Measurements from ENCODE around the gene SSNA1. TPM values are rescaled to one million over a fixed set of nuclear protein-coding genes. Genes with fewer than 3 reads are reported as not detected.

The SSNA1 gene
- total RNA-seq, 6 experiments from 2014 or later, result 21.5 to 53.3 (median 25.5) TPM

- Histone ChIP-seq H3K9me3 (no peaks in the 10 kb centered on the region), H3K27me3 (no peaks in the 10 kb centered on the region), H3K36me3 (no peaks in the 10 kb centered on the region), H3K4me1 (peaks cover 0 to 6% (median 0%) of the 10 kb centered on the region in 4 donors), H3K4me3 (no peak overlapping the region), H3K27ac (no peak overlapping the region)
- ATAC-seq (no peak), DNase-seq (no peak)
- TF ChIP-seq, protein P1, sequence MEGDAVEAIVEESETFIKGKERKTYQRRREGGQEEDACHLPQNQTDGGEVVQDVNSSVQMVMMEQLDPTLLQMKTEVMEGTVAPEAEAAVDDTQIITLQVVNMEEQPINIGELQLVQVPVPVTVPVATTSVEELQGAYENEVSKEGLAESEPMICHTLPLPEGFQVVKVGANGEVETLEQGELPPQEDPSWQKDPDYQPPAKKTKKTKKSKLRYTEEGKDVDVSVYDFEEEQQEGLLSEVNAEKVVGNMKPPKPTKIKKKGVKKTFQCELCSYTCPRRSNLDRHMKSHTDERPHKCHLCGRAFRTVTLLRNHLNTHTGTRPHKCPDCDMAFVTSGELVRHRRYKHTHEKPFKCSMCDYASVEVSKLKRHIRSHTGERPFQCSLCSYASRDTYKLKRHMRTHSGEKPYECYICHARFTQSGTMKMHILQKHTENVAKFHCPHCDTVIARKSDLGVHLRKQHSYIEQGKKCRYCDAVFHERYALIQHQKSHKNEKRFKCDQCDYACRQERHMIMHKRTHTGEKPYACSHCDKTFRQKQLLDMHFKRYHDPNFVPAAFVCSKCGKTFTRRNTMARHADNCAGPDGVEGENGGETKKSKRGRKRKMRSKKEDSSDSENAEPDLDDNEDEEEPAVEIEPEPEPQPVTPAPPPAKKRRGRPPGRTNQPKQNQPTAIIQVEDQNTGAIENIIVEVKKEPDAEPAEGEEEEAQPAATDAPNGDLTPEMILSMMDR (IDR thresholded peaks at IDR 0.05), result no peak
- no peak for TF ChIP-seq POLR2A (IDR thresholded peaks at IDR 0.05)
- intact Hi-C loops (cut with DNase I), result loop anchor here (5.0 to 10.0 kb wide), 4 partner anchors 49 to 117 kb away; partner anchors contain the start of genes ANAPC2 (in 1 of the 2) and SSNA1 (in 1 of the 2)
- WGBS (ENCODE audit: insufficient coverage, low coverage, low lambda C conversion rate, missing lambda C conversion rate), result 10% methylated on average over 2 of the region's 40 CpGs
Observed at GRCh38 chr9:137234055-137234697, 45.7 kb downstream of the SSNA1 start.

GRCh38 chr9:137234758-137235423 is 46.4 kb downstream of the SSNA1 start:
- WGBS (ENCODE audit: insufficient coverage, low coverage, low lambda C conversion rate, missing lambda C conversion rate), result 64% methylated on average over 9 of the region's 18 CpGs
- intact Hi-C loops (cut with DNase I), result loop anchor here (5.0 to 10.0 kb wide), 4 partner anchors 50 to 118 kb away; partner anchors contain the start of genes ANAPC2 (in 1 of the 2) and SSNA1 (in 1 of the 2)
- Histone ChIP-seq H3K4me1 (peaks cover 0 to 7% (median 0%) of the 10 kb centered on the region in 4 donors), H3K27me3 (no peaks in the 10 kb centered on the region), H3K9me3 (no peaks in the 10 kb centered on the region), H3K27ac (no peak overlapping the region), H3K36me3 (no peaks in the 10 kb centered on the region), H3K4me3 (no peak overlapping the region)
- ATAC-seq (no peak), DNase-seq (no peak)
- TF ChIP-seq, protein P1 (IDR thresholded peaks at IDR 0.05), result no peak

DNA sequence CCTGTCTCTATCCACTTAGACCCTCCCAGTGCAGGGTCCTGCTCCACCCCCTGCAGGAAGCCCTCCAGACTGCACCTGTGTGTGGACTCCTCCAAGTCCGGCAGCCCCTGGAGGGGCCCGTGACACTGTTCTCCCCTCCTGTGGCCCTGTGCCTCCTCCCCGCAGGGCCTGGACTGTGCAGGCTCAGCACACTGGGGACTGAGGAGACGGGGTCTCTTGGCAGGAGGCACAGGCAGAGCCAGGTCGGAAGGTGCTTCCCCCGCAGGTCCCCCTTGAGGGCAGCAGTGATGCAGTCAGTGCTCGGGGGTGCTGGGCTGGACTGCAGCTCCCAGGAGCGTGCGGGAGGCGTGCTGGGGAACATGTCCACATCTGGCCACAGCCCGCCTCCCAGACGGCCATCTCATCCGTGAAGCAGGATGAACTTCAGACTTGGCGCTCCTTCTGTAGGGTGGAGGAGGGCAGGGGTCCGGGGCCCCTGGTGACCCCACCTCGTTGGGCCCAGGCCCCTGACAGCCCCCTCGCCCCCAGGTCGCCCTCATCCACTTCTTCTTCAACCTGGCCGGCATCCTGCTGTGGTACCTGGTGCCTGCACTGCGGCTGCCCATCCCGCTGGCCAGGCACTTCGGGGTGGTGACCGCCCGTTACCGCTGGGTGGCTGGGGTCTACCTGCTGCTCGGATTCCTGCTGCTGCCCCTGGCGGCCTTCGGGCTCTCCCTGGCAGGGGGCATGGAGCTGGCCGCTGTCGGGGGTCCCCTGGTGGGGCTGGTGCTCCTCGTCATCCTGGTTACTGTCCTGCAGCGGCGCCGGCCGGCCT is 47.2 kb downstream of the SSNA1 start:
- peaks cover 0 to 8% (median 0%) of the 10 kb centered on the region in 4 donors for H3K4me1 ChIP-seq
- no peak for ATAC-seq

More for the DNA sequence above, 47.2 kb downstream of the SSNA1 start:
- H3K9me3 ChIP-seq, result no peaks in the 10 kb centered on the region
- no peak overlapping the region for H3K4me3 ChIP-seq
- H3K27ac ChIP-seq, result no peak overlapping the region
- no peak for TF ChIP-seq POLR2A (IDR thresholded peaks at IDR 0.05)
- TF ChIP-seq, protein P1 (IDR thresholded peaks at IDR 0.05), result no peak
- intact Hi-C loops (cut with DNase I), result loop anchor here in 1 of 2 donors (10.0 kb wide), 1 partner anchor 51 kb away; the partner anchor contains the start of genes ANAPC2 and SSNA1
- H3K36me3 ChIP-seq, result no peaks in the 10 kb centered on the region
- H3K27me3 ChIP-seq, result no peaks in the 10 kb centered on the region
- WGBS (ENCODE audit: insufficient coverage, low coverage, low lambda C conversion rate, missing lambda C conversion rate), result 43% methylated on average over 2 of the region's 35 CpGs
- DNase-seq, result no peak
